GM21619 (cell line): ENCODE results near the gene STX7.
"Not testable (repeated sequence)": the region's sequence is repeated elsewhere in the genome, so short reads cannot be mapped to it uniquely, and the experiment has no call there.

Experiments used
- ATAC-seq: cut with Tn5 transposase; IDR thresholded peaks from one replicate; pipeline ENCODE4 v1.9.1; 2021; ENCODE audit not compliant: unreplicated experiment

STX7 gene, protein sequence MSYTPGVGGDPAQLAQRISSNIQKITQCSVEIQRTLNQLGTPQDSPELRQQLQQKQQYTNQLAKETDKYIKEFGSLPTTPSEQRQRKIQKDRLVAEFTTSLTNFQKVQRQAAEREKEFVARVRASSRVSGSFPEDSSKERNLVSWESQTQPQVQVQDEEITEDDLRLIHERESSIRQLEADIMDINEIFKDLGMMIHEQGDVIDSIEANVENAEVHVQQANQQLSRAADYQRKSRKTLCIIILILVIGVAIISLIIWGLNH

DNA sequence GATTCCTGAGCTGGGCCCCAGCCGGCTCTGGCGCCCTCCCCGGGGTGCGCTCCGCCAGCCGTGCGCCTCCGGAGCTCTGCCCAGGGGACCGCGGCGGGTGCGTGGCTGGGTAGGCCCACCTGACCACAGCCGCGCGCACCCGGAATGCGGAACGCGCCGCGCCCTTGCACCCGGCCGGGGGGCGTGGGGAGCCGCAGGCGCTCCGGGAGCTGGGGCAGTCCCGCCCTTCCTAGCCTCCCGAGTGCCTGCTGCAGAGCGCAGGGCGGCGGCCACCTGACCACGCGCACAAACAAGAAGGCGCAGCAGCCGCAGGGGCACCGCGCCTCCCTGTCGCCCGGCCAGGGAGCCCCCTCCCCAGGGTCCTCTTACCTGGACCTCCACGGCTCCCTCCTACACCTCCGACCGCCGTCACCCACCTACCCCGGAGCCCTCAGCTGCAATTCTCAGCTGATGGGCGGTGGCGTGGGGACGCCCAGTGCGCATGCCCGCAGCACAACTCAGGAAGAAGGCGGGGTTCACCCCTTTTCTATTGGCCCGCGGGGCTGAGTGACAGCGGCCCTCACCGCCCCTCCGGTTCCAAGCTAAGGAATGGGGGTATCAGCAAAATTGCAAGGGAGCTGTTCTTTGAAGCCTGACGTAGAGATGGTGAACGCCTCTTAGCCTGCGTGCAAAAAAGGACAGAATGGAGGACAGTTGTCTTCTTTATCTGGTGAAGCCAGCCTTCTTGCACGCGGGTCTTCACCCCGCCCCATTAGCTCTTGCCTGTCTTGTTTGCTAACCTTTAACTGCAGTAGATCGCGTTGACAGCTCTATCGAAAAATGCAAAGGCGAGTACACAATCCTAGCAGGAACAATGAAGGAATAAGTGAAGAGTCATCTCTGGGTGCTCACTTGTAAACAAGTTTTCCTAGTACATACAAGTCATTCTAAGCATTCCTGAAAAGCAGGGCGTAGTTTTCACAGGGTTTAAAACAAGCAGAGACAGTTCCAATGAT, at the start of gene STX7:
Gene STX7 (minus strand): TSS at position 479 of the 995 bp plus-strand sequence. CDS start 9,586 bp downstream, outside the sequence.
- ATAC-seq = peak; percentile 87

DNA sequence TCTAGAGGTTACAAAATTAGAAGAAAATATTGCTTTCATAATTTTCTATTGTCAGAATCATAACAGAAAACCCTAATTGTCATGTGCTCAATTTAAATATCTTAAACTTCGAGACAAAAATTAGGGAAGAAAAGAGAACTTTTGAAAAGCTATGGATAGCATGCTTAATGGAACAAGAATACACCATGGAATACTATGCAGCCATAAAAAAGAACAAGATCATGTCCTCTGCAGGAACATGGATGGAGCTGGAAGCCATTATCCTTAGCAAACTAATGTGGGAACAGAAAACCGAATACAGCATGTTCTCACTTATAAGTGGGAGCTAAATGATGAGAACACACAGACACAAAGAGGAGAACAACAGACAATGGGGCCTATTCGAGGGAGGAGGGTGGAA, 47.2 kb upstream of the STX7 start:
- ATAC-seq = not testable (repeated sequence)

DNA sequence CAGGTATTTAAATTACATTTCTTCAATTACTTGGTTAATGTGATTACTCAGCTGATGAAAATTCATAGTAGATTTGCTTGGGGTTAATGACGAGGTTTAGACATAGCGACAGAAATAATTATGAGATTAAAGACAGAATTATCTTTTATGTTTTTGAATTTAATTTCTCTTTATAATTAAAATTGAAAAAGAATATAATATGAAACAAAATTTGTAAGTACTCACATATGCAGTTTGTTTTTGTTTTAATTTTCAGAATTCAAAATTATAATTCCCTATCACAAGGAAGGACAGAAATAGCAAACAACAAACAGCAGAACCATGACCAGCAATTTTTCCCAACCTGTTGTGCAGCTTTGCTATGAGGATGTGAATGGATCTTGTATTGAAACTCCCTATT, 39.5 kb upstream of the STX7 start, which contains the start of gene TAAR8:
Gene TAAR8 (plus strand): TSS at position 301 of the 400 bp plus-strand sequence. CDS start 21 bp downstream, at position 322.
- no peak for ATAC-seq

DNA sequence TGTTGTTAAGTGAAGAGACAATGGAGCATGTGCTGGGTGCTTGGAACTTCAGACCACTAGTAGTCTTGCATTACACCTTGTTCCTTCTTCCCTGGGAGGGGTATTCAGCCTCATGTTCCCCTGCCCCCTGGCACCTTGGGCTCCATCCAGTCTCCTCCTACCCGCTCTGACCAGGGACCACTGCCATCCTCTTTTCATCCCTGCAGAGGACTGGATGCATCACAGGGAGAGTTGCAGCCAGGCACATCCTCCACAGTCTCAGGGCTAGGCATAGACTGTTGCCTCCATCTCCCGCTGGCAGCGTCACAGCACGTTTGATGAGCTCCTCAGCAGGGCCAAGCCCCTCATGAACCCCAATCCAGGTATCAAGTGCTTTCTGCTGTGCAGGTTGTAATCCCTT, 38.3 kb upstream of the STX7 start:
- no peak for ATAC-seq

DNA sequence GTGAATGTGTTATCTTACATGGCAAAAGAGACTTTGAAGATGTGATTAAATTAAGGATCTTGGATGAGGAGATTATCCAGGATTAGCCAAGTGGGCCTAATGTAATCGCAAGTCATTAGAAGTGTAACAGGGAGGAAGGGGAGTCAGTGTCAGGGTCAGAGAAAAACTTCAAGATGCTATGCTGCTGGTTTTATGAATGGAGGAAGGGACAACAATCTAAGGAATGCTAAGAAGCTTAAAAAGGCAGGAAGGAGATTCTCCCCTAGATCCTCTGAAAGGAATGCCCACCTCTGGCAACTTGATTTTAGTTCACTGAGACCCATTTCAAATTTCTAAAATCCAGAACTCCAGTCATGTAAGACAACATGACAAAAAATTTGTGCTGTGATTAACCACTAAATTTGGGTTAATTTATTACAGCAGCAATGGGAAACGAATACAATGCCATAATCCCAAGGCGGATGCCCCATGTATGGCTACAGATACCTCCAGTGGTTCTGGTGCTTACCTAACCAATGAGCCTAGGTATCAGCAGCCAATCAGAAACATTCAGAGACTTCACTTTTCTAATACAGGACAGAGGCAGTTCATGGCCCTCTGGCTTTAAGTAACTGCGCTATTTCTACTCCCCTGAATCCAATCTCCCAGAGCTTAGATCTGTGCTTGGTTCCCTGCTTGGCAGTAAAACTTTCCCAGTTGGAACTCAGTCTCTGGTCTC, 36.0 kb upstream of the STX7 start:
- no peak for ATAC-seq

DNA sequence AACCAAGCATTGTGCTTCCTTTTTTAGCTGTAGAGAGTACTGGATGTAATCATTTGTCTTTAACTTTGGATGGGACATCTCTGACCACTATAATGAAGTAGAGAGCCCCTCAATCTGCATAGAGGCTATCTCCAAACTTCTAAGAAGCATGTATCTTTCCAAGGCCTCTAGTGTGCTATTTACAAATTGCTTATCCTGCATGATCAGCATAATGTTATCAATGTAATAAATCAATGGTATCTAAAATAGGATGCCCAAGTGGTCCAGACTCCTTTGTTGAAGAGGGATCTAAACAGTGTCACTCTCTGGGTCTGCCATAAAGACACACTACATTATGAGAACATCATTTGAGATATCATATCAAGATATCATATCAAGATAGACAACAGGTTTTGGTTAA, 31.9 kb upstream of the STX7 start:
- ATAC-seq = no peak

DNA sequence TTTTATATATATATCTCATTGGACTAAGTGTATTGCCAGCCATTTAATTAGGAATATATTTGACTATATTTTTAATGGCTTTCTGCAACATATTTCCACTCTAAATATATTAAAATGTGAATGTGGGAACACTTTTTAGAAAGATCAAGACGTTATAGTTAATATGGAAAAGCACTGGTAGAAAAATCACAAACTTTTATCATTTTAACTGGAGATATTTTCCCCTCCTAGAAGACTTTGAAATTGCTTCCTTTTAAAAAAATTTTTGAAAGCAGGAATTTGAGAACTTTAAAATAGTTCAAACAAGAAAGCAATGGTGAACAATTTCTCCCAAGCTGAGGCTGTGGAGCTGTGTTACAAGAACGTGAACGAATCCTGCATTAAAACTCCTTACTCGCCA, 25.1 kb upstream of the STX7 start, which contains the start of gene TAAR9:
Gene TAAR9 (plus strand): TSS at position 301 of the 400 bp plus-strand sequence. CDS start 13 bp downstream, at position 314.
- no peak for ATAC-seq

DNA sequence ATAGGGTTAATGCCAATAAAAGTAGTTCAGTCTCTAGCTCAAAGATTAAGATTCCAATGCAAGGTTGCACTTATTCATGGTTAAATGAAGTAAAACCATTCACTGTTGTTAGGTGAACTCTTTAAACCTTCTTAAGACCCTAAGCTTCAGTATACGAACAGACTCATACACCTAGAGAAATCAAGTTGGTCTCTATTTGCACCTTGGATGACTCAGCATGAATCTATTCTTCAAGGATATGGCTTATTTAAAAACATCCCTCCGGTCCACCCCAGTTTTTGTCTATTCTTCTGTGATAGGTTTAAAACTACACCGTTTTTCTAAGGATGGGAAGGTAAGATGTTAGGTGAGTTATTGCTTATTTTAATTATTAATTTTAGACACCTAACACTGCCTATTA, 24.2 kb upstream of the STX7 start:
- no peak for ATAC-seq

DNA sequence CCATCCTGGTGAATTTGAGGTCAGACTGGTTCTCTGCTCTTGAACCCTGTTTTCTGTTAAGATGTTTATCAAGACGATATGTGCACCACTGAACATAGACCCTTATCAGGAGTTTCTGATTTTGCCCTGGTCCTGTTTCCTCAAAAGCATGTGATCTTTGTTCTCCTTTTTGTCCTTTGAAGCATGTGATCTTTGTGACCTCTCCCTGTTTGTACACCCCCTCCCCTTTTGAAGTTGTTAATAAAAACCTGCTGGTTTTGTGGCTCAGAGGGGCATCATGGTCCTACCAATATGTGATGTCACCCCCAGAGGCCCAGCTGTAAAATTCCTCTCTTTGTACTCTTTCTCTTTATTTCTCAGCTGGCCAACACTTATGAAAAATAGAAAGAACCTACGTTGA, 21.6 kb upstream of the STX7 start:
- not testable (repeated sequence) for ATAC-seq

DNA sequence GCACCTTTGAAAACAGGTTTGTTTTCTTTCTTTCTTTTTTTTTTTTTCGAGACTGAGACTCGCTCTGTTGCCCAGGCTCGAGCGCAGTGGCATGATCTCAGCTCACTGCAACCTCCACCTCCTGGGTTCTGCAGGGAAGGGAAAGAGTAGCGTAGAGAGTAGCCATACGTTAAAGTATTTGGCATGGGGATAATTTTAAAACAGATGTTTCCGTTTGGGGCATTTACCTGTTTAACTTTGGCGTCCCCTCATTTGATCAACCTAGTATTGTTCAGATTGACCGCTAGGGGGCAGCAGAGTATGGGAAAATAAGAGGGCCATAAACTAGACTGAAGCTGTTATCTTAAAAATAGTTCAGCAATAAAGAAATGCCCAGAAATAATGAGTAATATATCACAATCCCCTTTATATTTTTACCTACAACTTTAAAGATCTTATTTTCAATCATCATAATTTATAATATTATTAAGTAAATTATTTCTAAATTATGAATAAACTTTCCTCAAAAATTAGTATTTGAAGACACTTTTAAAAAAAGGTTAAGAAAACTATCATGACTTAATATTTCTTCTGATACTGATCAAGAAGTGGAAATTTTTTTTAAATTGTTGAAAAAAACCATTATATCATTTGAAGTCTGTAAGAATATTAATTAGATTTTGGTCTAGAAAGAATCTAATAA, 17.5 kb upstream of the STX7 start:
- ATAC-seq = peak; percentile 88

DNA sequence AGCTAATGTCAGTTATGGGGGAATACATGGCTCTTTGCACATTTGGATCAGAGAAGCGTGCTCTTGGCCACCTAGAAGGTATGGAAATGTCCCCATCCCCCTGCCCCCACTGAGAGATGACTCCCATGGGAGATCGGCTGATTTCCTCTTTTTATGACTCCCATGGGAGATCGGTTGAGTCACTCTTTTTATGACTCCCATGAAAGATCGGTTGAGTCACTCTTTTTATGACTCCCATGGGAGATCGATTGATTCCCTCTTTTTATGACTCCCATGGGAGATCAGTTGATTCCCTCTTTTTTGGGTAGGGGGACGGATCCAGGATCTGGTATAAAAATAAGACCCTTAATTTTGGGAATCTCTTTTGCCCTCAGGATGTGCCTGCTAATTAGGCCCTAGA, 14.9 kb upstream of the STX7 start:
- no peak for ATAC-seq

DNA sequence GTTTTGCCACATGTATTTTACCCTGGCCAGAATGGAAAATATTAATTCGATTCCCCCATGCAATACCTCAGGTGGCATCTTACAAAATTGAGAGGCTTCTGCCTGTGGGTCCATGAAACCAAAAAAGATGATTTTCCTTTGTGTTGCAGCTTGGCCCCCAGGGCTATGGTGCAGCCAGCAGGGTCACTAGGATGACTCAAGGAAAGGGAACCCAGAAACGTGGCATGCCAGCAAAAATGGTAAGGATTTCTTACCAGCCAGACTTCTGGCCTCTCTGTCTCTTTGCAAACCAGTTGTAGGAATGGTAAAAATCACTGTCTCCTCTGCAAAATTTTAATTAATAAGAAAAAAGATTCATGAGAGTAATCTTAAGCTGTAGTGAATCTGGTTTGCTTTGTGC, 13.5 kb upstream of the STX7 start:
- no peak for ATAC-seq

DNA sequence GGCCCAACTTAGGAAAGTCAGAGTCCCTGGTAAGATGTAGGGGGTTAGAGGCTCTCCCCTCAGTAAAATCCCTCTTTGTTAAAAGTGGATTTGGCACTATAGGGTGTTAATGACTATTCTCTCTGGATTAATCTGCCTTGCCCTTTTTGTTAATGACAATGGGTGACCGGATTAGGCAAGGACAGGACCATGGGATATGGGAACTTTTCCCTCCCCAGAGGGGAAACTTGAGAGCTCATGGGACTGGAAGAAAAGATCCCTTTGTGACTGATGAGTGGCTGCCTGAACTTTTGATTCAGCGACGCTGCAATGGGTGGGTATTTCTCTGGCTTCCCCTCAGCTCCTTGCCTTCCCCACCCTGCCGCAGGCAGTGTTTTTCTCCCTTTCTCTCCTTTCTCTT, 12.9 kb upstream of the STX7 start:
- ATAC-seq = no peak

DNA sequence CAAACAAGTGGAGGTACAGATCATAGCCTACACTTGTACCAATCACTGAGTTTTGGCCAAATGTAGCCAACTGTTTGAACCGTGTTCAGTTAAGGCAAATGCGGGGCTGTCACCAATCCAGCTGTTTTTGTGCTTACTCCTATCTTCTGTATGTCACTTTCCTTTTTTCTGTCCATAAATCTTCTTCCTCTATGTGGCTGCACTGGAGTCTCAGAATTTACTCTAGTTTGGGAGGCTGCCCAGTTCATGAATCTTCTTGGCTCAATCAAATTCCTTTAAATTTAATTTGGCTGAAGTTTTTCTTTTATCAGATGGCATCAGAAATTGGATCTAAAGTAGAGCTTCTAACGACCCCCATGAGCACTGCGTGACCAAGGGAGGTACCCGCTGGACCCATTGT, 11.7 kb upstream of the STX7 start:
- no peak for ATAC-seq

DNA sequence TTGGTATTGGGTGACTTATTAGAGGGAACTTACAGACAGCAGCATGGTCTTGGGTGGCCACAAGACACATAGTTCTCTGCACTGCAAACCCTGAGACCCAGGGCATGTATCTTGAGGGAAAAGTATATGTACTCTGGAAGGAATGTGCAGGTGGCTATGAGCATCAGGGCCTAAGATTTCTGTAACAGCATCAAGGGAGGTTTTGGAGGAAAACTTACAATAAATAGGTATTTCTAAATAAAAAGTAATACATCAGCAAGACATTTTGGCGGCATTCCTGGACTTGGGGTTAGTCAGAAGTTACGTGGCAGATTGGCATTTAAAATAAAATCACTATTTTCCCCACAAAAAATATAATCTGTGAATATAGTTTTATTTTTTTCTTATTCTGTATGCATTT, 8.0 kb upstream of the STX7 start:
- no peak for ATAC-seq

DNA sequence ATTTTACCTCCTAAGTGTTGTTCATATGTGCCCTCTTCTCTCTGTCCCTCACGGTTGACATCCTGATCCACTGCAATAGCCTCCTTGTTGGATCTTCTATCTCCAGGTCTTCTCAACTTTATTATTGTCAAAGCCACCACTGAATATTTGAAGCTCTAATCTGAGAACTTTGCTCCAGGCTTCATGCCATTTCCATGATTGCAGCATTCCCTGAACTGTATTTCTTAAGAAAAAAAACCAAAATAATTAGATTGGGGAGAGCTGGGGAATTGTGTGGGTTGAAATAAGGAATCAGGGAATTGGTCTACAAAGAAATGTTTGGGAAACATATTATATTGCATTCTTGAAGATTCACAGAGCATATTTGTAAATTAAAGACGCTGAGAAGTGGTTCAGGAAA, 2.5 kb upstream of the STX7 start:
- ATAC-seq = no peak

DNA sequence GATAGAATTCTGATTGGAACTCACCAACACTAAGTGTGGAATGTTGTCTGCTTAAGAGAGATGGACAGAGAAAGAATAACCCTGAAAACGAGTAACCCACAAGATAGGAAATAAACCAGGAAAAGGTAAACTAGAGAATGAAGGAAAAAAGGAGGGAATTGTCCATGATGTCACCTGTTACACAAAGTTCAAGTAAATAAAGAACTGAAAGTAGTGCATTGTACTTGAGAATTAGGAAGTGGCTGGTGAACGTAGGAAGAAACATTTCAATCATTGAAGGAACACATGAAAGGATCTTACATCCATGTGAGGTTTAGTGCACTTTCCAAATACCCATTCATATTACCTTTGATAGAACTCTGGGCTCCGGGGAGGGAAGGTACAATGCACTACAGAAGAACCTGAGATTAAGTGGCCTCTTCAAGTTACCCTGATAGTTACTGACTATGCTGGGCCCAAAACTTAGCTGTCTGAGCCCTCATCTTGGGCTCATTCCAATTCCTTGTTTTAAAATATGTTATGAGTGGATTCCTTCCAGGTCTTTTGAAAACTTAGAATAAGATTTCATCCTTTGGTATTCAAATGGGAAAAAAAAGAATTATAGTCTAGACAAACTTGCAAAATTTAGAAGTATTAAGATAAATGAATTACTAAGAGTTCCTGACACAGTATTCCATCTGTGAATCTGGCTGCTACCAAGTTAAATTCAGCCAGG, 1.1 kb upstream of the STX7 start:
- no peak for ATAC-seq

DNA sequence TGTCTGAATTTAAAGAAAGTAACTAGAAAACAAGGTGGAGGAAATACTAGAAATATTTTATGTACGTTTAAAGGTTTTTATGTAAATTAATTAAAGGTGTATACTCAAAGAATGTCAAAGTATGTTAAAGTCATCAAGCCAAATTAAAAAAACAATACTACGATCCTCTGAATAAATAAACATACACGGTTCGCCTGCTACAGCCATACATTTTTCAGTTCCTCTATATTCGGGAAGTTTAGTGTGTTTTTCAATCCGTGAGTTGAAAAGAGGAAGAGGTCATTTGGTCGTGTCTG, 626 bp downstream of the STX7 start:
- no peak for ATAC-seq

DNA sequence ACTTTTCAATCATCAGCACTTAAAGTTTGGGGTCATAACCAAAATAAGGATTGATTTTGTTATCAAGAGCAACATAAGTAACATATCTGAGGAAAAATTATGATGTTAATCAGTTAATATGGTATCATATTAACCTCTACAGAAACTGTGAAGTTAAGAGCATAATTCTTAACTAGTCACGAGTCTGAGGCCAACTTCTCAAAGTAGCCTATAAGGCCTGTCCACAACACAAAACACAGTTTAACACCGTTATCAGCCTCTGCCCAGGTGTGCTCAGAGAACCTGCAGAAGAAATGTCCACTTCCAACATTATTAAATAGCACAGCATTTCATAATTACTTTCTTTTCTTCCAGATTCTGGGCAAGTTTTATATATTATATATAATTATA, 1.1 kb downstream of the STX7 start:
- ATAC-seq = no peak

DNA sequence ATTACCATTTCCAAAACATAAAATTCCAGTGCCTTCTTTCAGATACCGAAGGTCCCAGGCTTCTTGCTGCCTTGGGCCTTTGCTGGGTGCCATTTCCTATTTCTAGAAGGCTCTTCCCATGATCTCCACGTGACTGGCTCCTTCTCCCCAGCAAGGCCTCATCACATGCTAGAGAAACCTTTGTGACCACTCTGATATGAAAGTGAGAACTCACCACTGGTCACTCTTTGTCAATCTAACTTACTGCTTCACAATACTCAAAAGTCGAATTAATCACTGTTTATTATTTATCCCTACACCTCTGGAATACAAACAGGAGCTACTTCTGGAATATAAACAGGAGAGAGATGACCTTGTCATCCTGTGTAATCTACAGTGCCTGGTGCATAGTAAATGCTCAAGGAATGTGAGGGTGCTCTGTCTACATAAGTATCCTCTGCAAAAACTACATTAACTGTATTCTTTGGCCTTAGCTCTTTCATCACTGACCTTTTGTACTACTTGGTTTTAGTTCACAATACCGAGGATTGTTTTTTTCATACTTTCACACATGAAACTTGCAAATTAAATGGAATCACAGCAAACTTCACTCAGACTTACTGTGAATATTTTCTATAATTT, 1.6 kb downstream of the STX7 start:
- ATAC-seq = no peak
